Heart left ventricle (tissue), 16 donors: ENCODE data around the gene EMC9. TPM values are rescaled to one million over a fixed set of nuclear protein-coding genes. Genes with fewer than 3 reads are reported as not detected.
A peak's percentile ranks its signal among the peaks of the same experiment; 100 is the strongest.

ENCODE experiments used
- ATAC-seq, 4 donors: fragments of 200-7000 bp; cut with Tn5 transposase; one replicate each; pipeline ENCODE4 v1.9.1; 2020 to 2022; ENCODE audit warnings: moderate library complexity in 4 of 4, mild to moderate bottlenecking in 3 of 4, moderate number of reproducible peaks in 1 of 4
- DNase-seq, 5 donors: peaks; one replicate each; pipeline ENCODE4 v3.0.0-alpha.2; 2020
- H3K27ac ChIP-seq, 12 donors: fragments of 200-600 bp; sonication (generic) in 4 of 12; one replicate each; pipeline versions ENCODE4 v1.5.0 to v1.8.0; 2016 to 2022; ENCODE audit warnings: mild to moderate bottlenecking in 2 of 12
- H3K27me3 ChIP-seq, 9 donors: fragments of 200-600 bp; sonication (generic) in 2 of 9; one replicate each; pipeline versions ENCODE4 v1.5.1 to v1.8.0; 2016 to 2022; ENCODE audit warnings: mild to moderate bottlenecking in 3 of 9
- H3K36me3 ChIP-seq, 9 donors: fragments of 200-600 bp; sonication (generic) in 2 of 9; one replicate each; pipeline versions ENCODE4 v1.5.0 to v1.8.0; 2018 to 2022; ENCODE audit warnings: mild to moderate bottlenecking in 2 of 9
- H3K4me1 ChIP-seq, 12 donors: fragments of 200-600 bp; sonication (generic) in 4 of 12; one replicate each; pipeline versions ENCODE4 v1.5.0 to v1.8.0; 2016 to 2022; ENCODE audit warnings: mild to moderate bottlenecking in 3 of 12
- H3K4me3 ChIP-seq, 12 donors: fragments of 200-600 bp; sonication (generic) in 4 of 12; one replicate each; pipeline versions ENCODE4 v1.5.0 to v1.8.0; 2017 to 2022; ENCODE audit warnings: mild to moderate bottlenecking in 9 of 12, moderate library complexity in 4 of 12
- H3K9me3 ChIP-seq, 12 donors: fragments of 200-600 bp; sonication (generic) in 4 of 12; one replicate each; pipeline versions ENCODE4 v1.5.0 to v1.8.0; 2016 to 2022; ENCODE audit warnings: mild to moderate bottlenecking in 1 of 12
- CTCF ChIP-seq, 12 donors: fragments of 200-600 bp; sonication (generic) in 4 of 12; IDR thresholded peaks; one replicate each; pipeline versions ENCODE4 v1.5.0 to v1.8.0; 2018 to 2022; ENCODE audit warnings: antibody characterized with exemption in 12 of 12, mild to moderate bottlenecking in 5 of 12
- POLR2A ChIP-seq, 2 donors: fragments of 450-650 bp; IDR thresholded peaks; one replicate each; pipeline ENCODE4 v1.6.1; 2017; ENCODE audit warnings: antibody characterized with exemption in 2 of 2, mild to moderate bottlenecking in 2 of 2, moderate library complexity in 2 of 2
- WGBS, 4 donors: extraction: QIAGEN DNeasy Blood & Tissue Kit in 2 of 4; methylation state at CpG; one replicate each; pipeline versions ENCODE4 v1.1.5 to v1.1.7; 2013 to 2018; 5-methylcytosine and 5-hydroxymethylcytosine counted together
- intact Hi-C, 10 donors: fragments of 100-400 bp; cut with DNase I; formaldehyde crosslinking; loops; one replicate each; pipeline versions ENCODE4 v1.11.1 to v1.14.2; 2022
- polyA plus RNA-seq, 2 donors: library from polyadenylated mRNA; stranded (reverse); fragments of 200-250 nt; gene quantifications; one replicate each; pipeline ENCODE4 v1.2.3, GENCODE V29; 2013
- total RNA-seq, 9 donors: library from RNA; depleted of rRNA in 2 of 9; stranded (reverse); fragments of >200 nt in 2 of 9; fragmentation: NEBNext Ultra II Directional in 3 of 9; extraction: Animal tissue kit (Norgen Biotek cat#: 25700) in 3 of 9; gene quantifications; one replicate each; pipeline versions ENCODE4 v1.1.0 to v1.2.4, GENCODE V29; 2016 to 2023
- donor health status: ischemic (EF 13 %, LVEDD 7.1; RV severe dilation, severe dysfunction).
- donor health status: healthy with polysubstance abuse.
- donor health status: DM: no; HTN: yes; CAD: no.
- donor health status: DM: no; HTN: no; CAD: no.
- donor health status: ischemic (EF 25% LVEDD 6.9; RV normal size, moderate dysfunction).
- donor health status: ischemic (EF 25% LVEDD 5.7; RV mildly dilated, moderate dysfunction).
- donor health status: healthy.
- donor health status: DM: yes; HTN: yes; CAD: no.
- donor health status: ischemic (EF 35%, LVEDD 5.7; RV mildly dilated, moderate dysfunction).
- donor health status: nonischemic (EF 11% LVEDD 7.7; RV severe dilation, severe dysfunction).
- donor health status: DM: yes; HTN: yes; CAD: no.
- donor health status: PGD.
- donor health status: ischemic (EF 29% LVEDD 5.4; RV normal size, mild dysfunction).
- donor health status: nonischemic (EF 23%, LVEDD 6.1; RV moderate dilation, normal function).

EMC9 gene
- total and polyA plus RNA-seq, 11 donors = 9.6 to 30.6 (median 15.2) TPM

- H3K4me1 ChIP-seq = peaks cover 0 to 17% (median 10%) of the 10 kb centered on the region in 12 donors
- H3K36me3 ChIP-seq = peaks cover 0 to 88% (median 50%) of the 10 kb centered on the region in 9 donors
- no peaks in the 10 kb centered on the region for H3K27me3 ChIP-seq
- ATAC-seq (no peak), DNase-seq (no peak)
- TF ChIP-seq CTCF (IDR thresholded peaks at IDR 0.05) (no peak), POLR2A (IDR thresholded peaks at IDR 0.05) (no peak)
- no peak overlapping the region for H3K27ac ChIP-seq
- no peaks in the 10 kb centered on the region for H3K9me3 ChIP-seq
- H3K4me3 ChIP-seq = no peak overlapping the region
- WGBS, 4 donors = 91 to 94% (median 92%) methylated on average over 10 to 12 of the region's 12 CpGs
- intact Hi-C loops = no loop called here
These were observed 35.8 kb upstream of the EMC9 start for GRCh38 chr14:24177041-24177825.

- H3K4me1 ChIP-seq = peaks cover 0 to 23% (median 14%) of the 10 kb centered on the region in 12 donors
- H3K9me3 ChIP-seq = no peaks in the 10 kb centered on the region
- DNase-seq (no peak), ATAC-seq (no peak)
- H3K27ac ChIP-seq = no peak overlapping the region
- TF ChIP-seq POLR2A (IDR thresholded peaks at IDR 0.05) (no peak), CTCF (IDR thresholded peaks at IDR 0.05) (no peak)
- 93 to 100% (median 97%) methylated on average over 5 of the region's 5 CpGs for WGBS, 4 donors
- no peak overlapping the region for H3K4me3 ChIP-seq
- intact Hi-C loops = no loop called here
- H3K27me3 ChIP-seq = no peaks in the 10 kb centered on the region
- peaks cover 0 to 83% (median 47%) of the 10 kb centered on the region in 9 donors for H3K36me3 ChIP-seq
These were observed 35.2 kb upstream of the EMC9 start for GRCh38 chr14:24176599-24176998.

- Histone ChIP-seq H3K9me3 (no peaks in the 10 kb centered on the region), H3K36me3 (peaks cover 0 to 71% (median 45%) of the 10 kb centered on the region in 9 donors), H3K27ac (no peak overlapping the region), H3K4me3 (peak overlapping the region in 2 of 12 donors; percentile 47 to 52), H3K27me3 (no peaks in the 10 kb centered on the region), H3K4me1 (peaks cover 0 to 21% (median 7%) of the 10 kb centered on the region in 12 donors)
- intact Hi-C loops = no loop called here
- ATAC-seq (no peak), DNase-seq (peak in 1 of 5 donors; percentile 58)
- 67 to 90% (median 80%) methylated on average over 19 to 20 of the region's 20 CpGs for WGBS, 4 donors
- no peak for TF ChIP-seq POLR2A (IDR thresholded peaks at IDR 0.05)
These were observed 31.5 kb upstream of the EMC9 start for GRCh38 chr14:24172871-24173281.

GRCh38 chr14:24172261-24172860 lies 31.0 kb upstream of the EMC9 start:
- Histone ChIP-seq H3K4me3 (peak overlapping the region in 11 of 12 donors; percentile 1 to 52 (median 33)), H3K9me3 (no peaks in the 10 kb centered on the region), H3K4me1 (peaks cover 0 to 26% (median 7%) of the 10 kb centered on the region in 12 donors), H3K36me3 (peaks cover 0 to 71% (median 45%) of the 10 kb centered on the region in 9 donors), H3K27me3 (no peaks in the 10 kb centered on the region), H3K27ac (peak overlapping the region in 2 of 12 donors; percentile 37 to 42)
- ATAC-seq = peak in 1 of 4 donors; percentile 3
- peak in 1 of 5 donors; percentile 64 for DNase-seq
- 32 to 61% (median 50%) methylated on average over 23 to 30 of the region's 30 CpGs for WGBS, 4 donors
- intact Hi-C loops = no loop called here
- TF ChIP-seq POLR2A (IDR thresholded peaks at IDR 0.05) (no peak), CTCF (IDR thresholded peaks at IDR 0.05) (no peak)
